ENCODE measurements around the gene CXCL12. TPM values are rescaled to one million over a fixed set of nuclear protein-coding genes. Genes with fewer than 3 reads are reported as not detected.

CXCL12 gene
- 0.14 and 1.2 TPM in 2 replicates for total RNA-seq

DNA sequence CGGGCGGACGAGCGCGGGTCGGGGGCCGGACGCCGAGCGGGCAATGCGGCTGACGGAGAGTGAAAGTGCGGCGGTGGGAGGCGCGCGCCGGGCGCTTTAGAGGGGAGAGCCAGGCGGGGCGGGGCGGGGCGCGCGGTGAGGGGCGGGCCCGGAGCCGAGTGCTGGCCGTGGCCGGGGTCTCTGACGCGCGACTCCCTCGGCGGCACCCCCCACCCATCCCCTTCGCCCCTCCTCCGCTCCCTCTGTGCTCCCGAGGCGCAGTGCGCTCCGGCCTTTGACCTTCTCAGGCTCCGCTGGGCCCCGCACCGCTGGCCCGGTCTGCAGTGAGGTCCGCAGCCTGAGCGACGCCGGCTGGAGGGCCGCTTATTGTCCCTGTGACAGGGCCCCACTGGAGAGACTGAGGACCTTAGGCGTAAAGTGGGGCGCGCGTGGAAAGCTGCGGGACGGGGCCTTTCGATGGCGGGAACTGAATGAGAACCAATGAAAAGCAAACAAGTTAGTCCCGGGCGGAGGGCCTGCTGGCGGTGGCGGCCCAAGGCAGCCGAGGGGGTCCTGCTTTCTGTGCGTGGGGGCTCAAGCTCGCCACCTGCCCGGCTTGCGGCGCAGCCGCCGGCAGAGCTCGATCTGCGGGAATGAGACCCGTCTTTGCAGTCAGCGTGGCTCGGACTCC is at the start of gene CXCL12:
Gene CXCL12 (minus strand): TSS at position 72 of the 670 bp plus-strand sequence. CDS start 92 bp downstream, outside the sequence.

Measured in thoracic aorta endothelial cell (primary cell).